ENCODE results near the gene NDUFS6.
"Not testable (repeated sequence)": the region's sequence is repeated elsewhere in the genome, so short reads cannot be mapped to it uniquely, and the experiment has no call there.

The NDUFS6 gene

GRCh38 chr5:1840071-1840547, 38.9 kb downstream of the NDUFS6 start:
- TF ChIP-seq CTCF (IDR thresholded peaks at IDR 0.05; ENCODE audit: low read length, missing control alignments): no peak
- H3K4me3 ChIP-seq (replicated peaks; ENCODE audit: low read depth, low read length): no peak overlapping the region
- no peak for DNase-seq (ENCODE audit: low read depth)

- no peak overlapping the region for H3K4me3 ChIP-seq (replicated peaks; ENCODE audit: low read depth, low read length)
- no peak for TF ChIP-seq CTCF (IDR thresholded peaks at IDR 0.05; ENCODE audit: low read length, missing control alignments)
- peak; percentile 1 for DNase-seq (ENCODE audit: low read depth)
Measured at GRCh38 chr5:1840741-1841521, 39.7 kb downstream of the NDUFS6 start.

- DNase-seq (ENCODE audit: low read depth): no peak
- TF ChIP-seq CTCF (IDR thresholded peaks at IDR 0.05; ENCODE audit: low read length, missing control alignments): no peak
- H3K4me3 ChIP-seq (replicated peaks; ENCODE audit: low read depth, low read length): no peak overlapping the region
Measured at GRCh38 chr5:1842004-1842819, 41.0 kb downstream of the NDUFS6 start.

GRCh38 chr5:1843761-1844160, 42.6 kb downstream of the NDUFS6 start:
- H3K4me3 ChIP-seq (replicated peaks; ENCODE audit: low read depth, low read length); DNase-seq (ENCODE audit: low read depth): not testable (repeated sequence)

GRCh38 chr5:1844708-1845436, 43.7 kb downstream of the NDUFS6 start:
- no peak overlapping the region for H3K4me3 ChIP-seq (replicated peaks; ENCODE audit: low read depth, low read length)
- no peak for DNase-seq (ENCODE audit: low read depth)
- TF ChIP-seq CTCF (IDR thresholded peaks at IDR 0.05; ENCODE audit: low read length, missing control alignments): no peak

GRCh38 chr5:1845696-1846095, 44.5 kb downstream of the NDUFS6 start:
- no peak for DNase-seq (ENCODE audit: low read depth)
- no peak overlapping the region for H3K4me3 ChIP-seq (replicated peaks; ENCODE audit: low read depth, low read length)
- no peak for TF ChIP-seq CTCF (IDR thresholded peaks at IDR 0.05; ENCODE audit: low read length, missing control alignments)

GRCh38 chr5:1846583-1846982, 45.4 kb downstream of the NDUFS6 start:
- DNase-seq (ENCODE audit: low read depth): no peak
- no peak for TF ChIP-seq CTCF (IDR thresholded peaks at IDR 0.05; ENCODE audit: low read length, missing control alignments)
- H3K4me3 ChIP-seq (replicated peaks; ENCODE audit: low read depth, low read length): no peak overlapping the region

Data from fibroblast of pulmonary artery (primary cell).